Caco-2 (cell line): ENCODE results near the gene OR6C3. TPM values are rescaled to one million over a fixed set of nuclear protein-coding genes. Genes with fewer than 3 reads are reported as not detected.
"Not testable (repeated sequence)": the region's sequence is repeated elsewhere in the genome, so short reads cannot be mapped to it uniquely, and the experiment has no call there.

Experiments
- BruUV-seq: library from RNA; stranded (reverse); fragments of 400-500 nt; replicated peaks from 2 replicates; lab custom pipeline; 2021; lab: Mats Ljungman, UMichigan
- CTCF ChIA-PET: fragments of 300-600 bp; sonication (Branson Sonifier 250); formaldehyde crosslinking; loops from one replicate; lab custom pipeline; 2022; ENCODE audit warnings: antibody characterized with exemption; lab: Charles Lee
- POLR2A ChIA-PET: fragments of 300-600 bp; sonication (Branson Sonifier 250); formaldehyde crosslinking; loops from one replicate; lab custom pipeline; 2022; ENCODE audit warnings: antibody characterized with exemption; lab: Charles Lee
- DNase-seq, 2 experiments: peaks; one replicate each; pipeline versions ENCODE4 v3.0.0 to v3.0.0-alpha.2; 2020 to 2022
- H3K27me3 ChIP-seq: replicated peaks from 2 replicates; pipeline ENCODE4 v1.6.0; 2011; ENCODE audit warnings: low read length; ENCODE audit not compliant: control insufficient read depth, insufficient read depth
- H3K36me3 ChIP-seq: 2 replicates; pipeline ENCODE4 v1.5.1; 2011; ENCODE audit warnings: low read length; ENCODE audit not compliant: control insufficient read depth, insufficient read depth
- H3K4me1 ChIP-seq: fragments of 250-450 bp; sonication (Bioruptor Pico); 2 replicates; pipeline ENCODE4 v1.5.1; 2020; ENCODE audit warnings: mild to moderate bottlenecking
- H3K4me3 ChIP-seq: 2 replicates; pipeline ENCODE4 v1.5.1; 2011; ENCODE audit warnings: low read depth, mild to moderate bottlenecking, control low read depth, low read length
- H3K9me3 ChIP-seq: fragments of 250-450 bp; sonication (Bioruptor Pico); 2 replicates; pipeline ENCODE4 v1.5.1; 2020; ENCODE audit warnings: mild to moderate bottlenecking, moderate library complexity
- H3K27ac Mint-ChIP-seq: one replicate; pipeline ENCODE4 v1.8.0; 2022; ENCODE audit warnings: mixed read lengths; ENCODE audit not compliant: unreplicated experiment
- H3K27me3 Mint-ChIP-seq: one replicate; pipeline ENCODE4 v1.8.0; 2022; ENCODE audit warnings: mixed read lengths; ENCODE audit not compliant: insufficient read depth, unreplicated experiment
- H3K36me3 Mint-ChIP-seq: one replicate; pipeline ENCODE4 v1.8.0; 2022; ENCODE audit warnings: mild to moderate bottlenecking, mixed read lengths; ENCODE audit not compliant: insufficient read depth, unreplicated experiment
- H3K4me1 Mint-ChIP-seq: one replicate; pipeline ENCODE4 v1.8.0; 2022; ENCODE audit warnings: low read depth, mixed read lengths; ENCODE audit not compliant: unreplicated experiment
- H3K4me3 Mint-ChIP-seq: one replicate; pipeline ENCODE4 v1.8.0; 2022; ENCODE audit warnings: mild to moderate bottlenecking, moderate library complexity, mixed read lengths; ENCODE audit not compliant: unreplicated experiment
- H3K9me3 Mint-ChIP-seq: one replicate; pipeline ENCODE4 v1.8.0; 2022; ENCODE audit warnings: mixed read lengths; ENCODE audit not compliant: unreplicated experiment
- intact Hi-C: fragments of 100-400 bp; cut with micrococcal nuclease; formaldehyde crosslinking; loops from one replicate; pipeline ENCODE4 v1.10.0; 2022; ENCODE audit not compliant: unreplicated experiment
- total RNA-seq: library from RNA; stranded (reverse); gene quantifications from 2 replicates; pipeline ENCODE4 v1.2.3, GENCODE V29; 2022
- TF ChIP-seq, protein P1 (sequence below), 2 experiments: fragments of 200-600 bp in 1 of 2; IDR thresholded peaks; 1 replicate in 1 of 2; 2 replicates in 1 of 2; pipeline versions ENCODE4 v1.5.1 to v1.8.0; 2011 to 2022; ENCODE audit warnings: antibody characterized with exemption in 1 of 2, control low read depth in 1 of 2, inconsistent platforms in 1 of 2, low read depth in 1 of 2, low read length in 1 of 2, mild to moderate bottlenecking in 1 of 2, moderate library complexity in 1 of 2; ENCODE audit not compliant: insufficient read depth in 1 of 2, severe bottlenecking in 1 of 2, unreplicated experiment in 1 of 2

Gene OR6C3
- total RNA-seq, 1 experiment from 2014 or later, result not detected

- H3K27ac Mint-ChIP-seq, result no peak within 1 kb of the TSS
- no peaks in the 10 kb centered on the region for H3K9me3 Mint-ChIP-seq
- H3K36me3 Mint-ChIP-seq, result no peaks in the 10 kb centered on the region
- peaks cover 8% of the 10 kb centered on the region for H3K27me3 Mint-ChIP-seq
- H3K4me1 Mint-ChIP-seq, result no peaks in the 10 kb centered on the region
- Histone ChIP-seq H3K4me1 (no peaks in the 10 kb centered on the region), H3K9me3 (no peaks in the 10 kb centered on the region), H3K36me3 (no peaks in the 10 kb centered on the region), H3K4me3 (no peak within 1 kb of the TSS), H3K27me3 (no peaks in the 10 kb centered on the region)
- intact Hi-C loops, result no loop called here
- ChIA-PET POLR2A (no interaction called here), CTCF (no interaction called here)
- no peak for DNase-seq
- no peak within 1 kb of the TSS for H3K4me3 Mint-ChIP-seq
- BruUV-seq, result no TSS peak
- TF ChIP-seq, protein P1, sequence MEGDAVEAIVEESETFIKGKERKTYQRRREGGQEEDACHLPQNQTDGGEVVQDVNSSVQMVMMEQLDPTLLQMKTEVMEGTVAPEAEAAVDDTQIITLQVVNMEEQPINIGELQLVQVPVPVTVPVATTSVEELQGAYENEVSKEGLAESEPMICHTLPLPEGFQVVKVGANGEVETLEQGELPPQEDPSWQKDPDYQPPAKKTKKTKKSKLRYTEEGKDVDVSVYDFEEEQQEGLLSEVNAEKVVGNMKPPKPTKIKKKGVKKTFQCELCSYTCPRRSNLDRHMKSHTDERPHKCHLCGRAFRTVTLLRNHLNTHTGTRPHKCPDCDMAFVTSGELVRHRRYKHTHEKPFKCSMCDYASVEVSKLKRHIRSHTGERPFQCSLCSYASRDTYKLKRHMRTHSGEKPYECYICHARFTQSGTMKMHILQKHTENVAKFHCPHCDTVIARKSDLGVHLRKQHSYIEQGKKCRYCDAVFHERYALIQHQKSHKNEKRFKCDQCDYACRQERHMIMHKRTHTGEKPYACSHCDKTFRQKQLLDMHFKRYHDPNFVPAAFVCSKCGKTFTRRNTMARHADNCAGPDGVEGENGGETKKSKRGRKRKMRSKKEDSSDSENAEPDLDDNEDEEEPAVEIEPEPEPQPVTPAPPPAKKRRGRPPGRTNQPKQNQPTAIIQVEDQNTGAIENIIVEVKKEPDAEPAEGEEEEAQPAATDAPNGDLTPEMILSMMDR (IDR thresholded peaks at IDR 0.05; ENCODE audit: insufficient read depth in 1 of 2, low read depth in 1 of 2, low read length in 1 of 2, severe bottlenecking in 1 of 2, unreplicated experiment in 1 of 2), result no peak
These were observed 34.1 kb upstream of the OR6C3 start, which contains the start of gene OR6C6 for GRCh38 chr12:55296469-55296868. Gene OR6C6, minus strand, starts transcription at chr12:55296569. Its CDS starts 1,337 bp downstream, at chr12:55295232.

DNA sequence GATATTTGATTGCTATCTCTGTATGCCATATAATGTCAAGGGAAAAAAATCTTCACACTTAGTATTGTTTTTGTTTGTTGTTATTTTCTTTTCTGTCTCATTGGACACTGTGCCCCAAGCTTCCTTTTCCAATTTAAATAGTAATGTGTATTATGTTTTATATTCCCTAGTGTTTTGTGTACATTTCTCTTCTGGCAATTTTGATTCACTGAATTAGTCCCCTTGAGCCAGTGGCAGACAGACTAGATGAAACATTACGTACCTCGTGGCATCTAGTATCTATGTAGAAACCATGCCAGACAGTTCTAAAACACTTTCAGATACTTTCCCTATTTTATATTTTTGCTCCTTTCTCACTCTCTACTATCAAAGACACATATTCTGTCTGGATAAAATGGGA, 16.5 kb upstream of the OR6C3 start, which contains the start of gene OR6C1:
TSS of gene OR6C1 (plus strand) at position 301 of the 400 bp plus-strand sequence. CDS start 6,257 bp downstream, outside the sequence.
- DNase-seq, result no peak
- TF ChIP-seq, protein P1 (IDR thresholded peaks at IDR 0.05; ENCODE audit: insufficient read depth in 1 of 2, low read depth in 1 of 2, low read length in 1 of 2, severe bottlenecking in 1 of 2, unreplicated experiment in 1 of 2), result no peak
- H3K27me3 Mint-ChIP-seq, result no peaks in the 10 kb centered on the region
- H3K27me3 ChIP-seq, result no peaks in the 10 kb centered on the region
- no peaks in the 10 kb centered on the region for H3K36me3 Mint-ChIP-seq
- no peaks in the 10 kb centered on the region for H3K9me3 Mint-ChIP-seq
- BruUV-seq, result no TSS peak
- H3K4me3 Mint-ChIP-seq, result no peak within 1 kb of the TSS
- H3K4me1 ChIP-seq, result 0 out of 2 replicates have a peak, but pooled peaks cover 4% of the 10 kb centered on the region
- H3K36me3 ChIP-seq, result no peaks in the 10 kb centered on the region
- no peak within 1 kb of the TSS for H3K4me3 ChIP-seq
- POLR2A ChIA-PET, result no interaction called here
- H3K9me3 ChIP-seq, result no peaks in the 10 kb centered on the region
- no peaks in the 10 kb centered on the region for H3K4me1 Mint-ChIP-seq
- intact Hi-C loops, result no loop called here
- CTCF ChIA-PET, result no interaction called here
- no peak within 1 kb of the TSS for H3K27ac Mint-ChIP-seq

GRCh38 chr12:55320201-55320600, 10.3 kb upstream of the OR6C3 start:
- BruUV-seq, result no TSS peak
- CTCF ChIA-PET, result no interaction called here

DNA sequence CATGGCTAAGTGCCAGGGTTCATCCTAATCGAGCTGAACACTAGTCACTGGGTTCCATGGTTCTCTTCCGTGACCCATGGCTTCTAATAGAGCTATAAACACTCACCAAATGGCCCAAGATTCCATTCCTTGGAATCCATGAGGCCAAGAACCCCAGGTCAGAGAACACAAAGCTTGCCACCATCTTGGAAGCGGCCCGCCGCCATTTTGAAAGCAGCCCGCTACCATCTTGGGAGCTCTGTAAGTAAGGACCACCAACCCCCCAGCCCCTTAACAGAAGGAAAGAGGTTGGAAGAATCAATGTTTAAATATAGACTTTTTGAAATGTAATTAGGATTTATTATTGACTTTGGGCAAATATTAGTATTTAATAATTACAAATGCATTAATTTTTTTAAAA, 4.7 kb upstream of the OR6C3 start:
- H3K27me3 Mint-ChIP-seq, H3K27me3 ChIP-seq, H3K4me1 ChIP-seq, H3K9me3 Mint-ChIP-seq, BruUV-seq, H3K4me3 ChIP-seq, H3K36me3 Mint-ChIP-seq, H3K27ac Mint-ChIP-seq, H3K9me3 ChIP-seq, intact Hi-C loops, DNase-seq, H3K36me3 ChIP-seq, CTCF ChIA-PET, H3K4me1 Mint-ChIP-seq, H3K4me3 Mint-ChIP-seq, POLR2A ChIA-PET: not testable (repeated sequence)

More at GRCh38 chr12:55320201-55320600, 10.3 kb upstream of the OR6C3 start:
- Histone ChIP-seq H3K9me3 (no peaks in the 10 kb centered on the region), H3K36me3 (no peaks in the 10 kb centered on the region), H3K4me1 (peaks cover 12% of the 10 kb centered on the region; the same call in 1 of the 2 replicates), H3K27me3 (no peaks in the 10 kb centered on the region), H3K4me3 (no peak overlapping the region)
- no peaks in the 10 kb centered on the region for H3K9me3 Mint-ChIP-seq
- H3K27me3 Mint-ChIP-seq, result no peaks in the 10 kb centered on the region
- POLR2A ChIA-PET, result no interaction called here
- H3K4me1 Mint-ChIP-seq, result peaks cover 7% of the 10 kb centered on the region
- no peak overlapping the region for H3K27ac Mint-ChIP-seq
- no peak overlapping the region for H3K4me3 Mint-ChIP-seq
- TF ChIP-seq, protein P1 (IDR thresholded peaks at IDR 0.05; ENCODE audit: insufficient read depth in 1 of 2, low read depth in 1 of 2, low read length in 1 of 2, severe bottlenecking in 1 of 2, unreplicated experiment in 1 of 2), result no peak
- intact Hi-C loops, result no loop called here
- no peak for DNase-seq
- no peaks in the 10 kb centered on the region for H3K36me3 Mint-ChIP-seq
